SK-N-SH (cell line): ENCODE data around the gene SPINT1. TPM values are rescaled to one million over a fixed set of nuclear protein-coding genes. Genes with fewer than 3 reads are reported as not detected.

Source experiments
- CTCF ChIA-PET: fragments of 300-600, 350-600 bp; formaldehyde crosslinking; extraction: SDS; loops from one replicate; lab custom pipeline; 2021; lab: Yijun Ruan, JAX
- POLR2A ChIA-PET: fragments of 350-600 bp; sonication (Branson Sonifier 250); formaldehyde crosslinking; extraction: SDS; loops from one replicate; lab custom pipeline; 2020; ENCODE audit warnings: antibody characterized with exemption, inconsistent platforms; lab: Yijun Ruan, JAX
- DNase-seq: peaks from one replicate; pipeline ENCODE4 v3.0.0; 2012
- H2AFZ ChIP-seq: fragments of 200-600 bp; sonication (generic); 2 replicates; pipeline ENCODE4 v1.8.1; 2016; ENCODE audit warnings: antibody characterized with exemption, mild to moderate bottlenecking, low read depth
- H3F3A ChIP-seq: fragments of 200-600 bp; sonication (generic); replicated peaks from 2 replicates; pipeline ENCODE3; 2016; ENCODE audit warnings: antibody characterized with exemption, mild to moderate bottlenecking; ENCODE audit not compliant: insufficient read depth
- H3K27ac ChIP-seq, 2 experiments: fragments of 200-500 bp in 1 of 2; fragments of 200-600 bp in 1 of 2; sonication (Bioruptor generic) in 1 of 2; sonication (generic), shearing (Covaris generic) in 1 of 2; 2 replicates each; pipeline versions ENCODE4 v1.5.1 to v1.6.1; 2014 to 2016; ENCODE audit warnings: low read depth in 2 of 2, inconsistent platforms in 1 of 2, low read length in 1 of 2, mild to moderate bottlenecking in 1 of 2, mixed read lengths in 1 of 2
- H3K27me3 ChIP-seq: fragments of 200-600 bp; sonication (generic), shearing (Covaris generic); 2 replicates; pipeline ENCODE4 v1.6.1; 2016; ENCODE audit warnings: mixed run types; ENCODE audit not compliant: insufficient read depth
- H3K36me3 ChIP-seq, 2 experiments: fragments of 200-500 bp in 1 of 2; fragments of 200-600 bp in 1 of 2; sonication (Bioruptor generic) in 1 of 2; sonication (generic) in 1 of 2; replicated peaks in 1 of 2; 2 replicates each; pipeline versions ENCODE3 to v1.5.1; 2014 to 2016; ENCODE audit warnings: low read length in 1 of 2, mild to moderate bottlenecking in 1 of 2; ENCODE audit not compliant: insufficient read depth in 2 of 2, control insufficient read depth in 1 of 2
- H3K4me1 ChIP-seq, 2 experiments: fragments of 200-500 bp in 1 of 2; fragments of 200-600 bp in 1 of 2; sonication (Bioruptor generic) in 1 of 2; sonication (generic), shearing (Covaris generic) in 1 of 2; 2 replicates each; pipeline versions ENCODE4 v1.5.1 to v1.6.1; 2014 to 2016; ENCODE audit warnings: low read depth in 1 of 2, low read length in 1 of 2, mixed run types in 1 of 2; ENCODE audit not compliant: insufficient read depth in 2 of 2, control insufficient read depth in 1 of 2
- H3K4me2 ChIP-seq: fragments of 200-600 bp; sonication (generic), shearing (Covaris generic); 2 replicates; pipeline ENCODE4 v1.6.1; 2017; ENCODE audit warnings: mixed run types
- H3K4me3 ChIP-seq, 2 experiments: fragments of 200-500 bp in 1 of 2; fragments of 200-600 bp in 1 of 2; sonication (Bioruptor generic) in 1 of 2; sonication (generic), shearing (Covaris generic) in 1 of 2; 2 replicates each; pipeline versions ENCODE4 v1.5.1 to v1.8.1; 2014 to 2016; ENCODE audit warnings: low read depth in 2 of 2, inconsistent platforms in 1 of 2, low read length in 1 of 2, mild to moderate bottlenecking in 1 of 2, mixed read lengths in 1 of 2, moderate library complexity in 1 of 2
- H3K79me2 ChIP-seq: fragments of 200-600 bp; sonication (generic); 2 replicates; pipeline ENCODE4 v1.8.1; 2017; ENCODE audit warnings: mild to moderate bottlenecking; ENCODE audit not compliant: insufficient read depth
- H3K9ac ChIP-seq: fragments of 200-600 bp; sonication (generic); 2 replicates; pipeline ENCODE4 v1.6.1; 2017; ENCODE audit warnings: mixed run types
- H3K9me2 ChIP-seq: fragments of 200-600 bp; sonication (generic); 2 replicates; pipeline ENCODE4 v1.6.1; 2017; ENCODE audit warnings: mixed run types
- H3K9me3 ChIP-seq: fragments of 200-600 bp; sonication (generic); 2 replicates; pipeline ENCODE4 v1.6.1; 2017; ENCODE audit warnings: mixed run types, mild to moderate bottlenecking, moderate library complexity
- H4K20me1 ChIP-seq: fragments of 200-600 bp; sonication (generic); 2 replicates; pipeline ENCODE4 v1.6.1; 2017; ENCODE audit warnings: mild to moderate bottlenecking, mixed run types; ENCODE audit not compliant: insufficient read depth
- ELF1 ChIP-seq: IDR thresholded peaks from 2 replicates; pipeline ENCODE4 v1.4.0; 2012
- FOXJ3 ChIP-seq: sonication (generic); formaldehyde crosslinking; IDR thresholded peaks from 2 replicates; pipeline ENCODE4 v1.5.1; 2020; ENCODE audit warnings: mild to moderate bottlenecking, missing genetic modification reagents
- FOXM1 ChIP-seq: IDR thresholded peaks from 2 replicates; pipeline ENCODE4 v1.4.0; 2012; ENCODE audit warnings: low read depth, mild to moderate bottlenecking
- GATA2 ChIP-seq: sonication (generic); formaldehyde crosslinking; IDR thresholded peaks from 2 replicates; pipeline ENCODE4 v1.5.0; 2020; ENCODE audit warnings: mild to moderate bottlenecking, missing genetic modification reagents
- JUND ChIP-seq: IDR thresholded peaks from 2 replicates; pipeline ENCODE4 v1.4.0; 2012
- NRF1 ChIP-seq: IDR thresholded peaks from 2 replicates; pipeline ENCODE4 v1.6.1; 2012; ENCODE audit warnings: low read depth, mild to moderate bottlenecking, low read length
- POLR2AphosphoS5 ChIP-seq: IDR thresholded peaks from 2 replicates; pipeline ENCODE4 v1.6.1; 2012; ENCODE audit warnings: low read depth, low read length
- RXRA ChIP-seq: IDR thresholded peaks from 2 replicates; pipeline ENCODE4 v1.4.0; 2012; ENCODE audit warnings: low read depth, mild to moderate bottlenecking, borderline replicate concordance
- YY1 ChIP-seq: IDR thresholded peaks from 2 replicates; pipeline ENCODE4 v1.4.0; 2012; ENCODE audit warnings: low read depth, mild to moderate bottlenecking
- WGBS: methylation state at CpG from one replicate; pipeline ENCODE4 v1.1.6; 2017; ENCODE audit warnings: low lambda C conversion rate; 5-methylcytosine and 5-hydroxymethylcytosine counted together
- polyA plus RNA-seq, 3 experiments: library from polyadenylated mRNA; depleted of rRNA; stranded (reverse); fragments of >200 nt; gene quantifications; 2 replicates each; pipeline ENCODE4 v1.2.3, GENCODE V29; 2012
- TF ChIP-seq, protein P1 (sequence below): fragments of 150-350 bp; IDR thresholded peaks from 2 replicates; pipeline ENCODE4 v1.6.1; 2016; ENCODE audit warnings: mild to moderate bottlenecking, low read depth, low read length
- TF ChIP-seq, protein P2 (sequence below): fragments of 200-600 bp; sonication (generic); IDR thresholded peaks from 2 replicates; pipeline ENCODE4 v1.6.1; 2017; ENCODE audit warnings: antibody characterized with exemption, mild to moderate bottlenecking, moderate library complexity
- TF ChIP-seq, protein P3 (sequence below): IDR thresholded peaks from 2 replicates; pipeline ENCODE4 v1.4.0; 2012; ENCODE audit warnings: low read depth, borderline replicate concordance

Gene SPINT1
- polyA plus RNA-seq, 1 of the 3 experiments (the other 2 are of a cell fraction) = 2.0 TPM

DNA sequence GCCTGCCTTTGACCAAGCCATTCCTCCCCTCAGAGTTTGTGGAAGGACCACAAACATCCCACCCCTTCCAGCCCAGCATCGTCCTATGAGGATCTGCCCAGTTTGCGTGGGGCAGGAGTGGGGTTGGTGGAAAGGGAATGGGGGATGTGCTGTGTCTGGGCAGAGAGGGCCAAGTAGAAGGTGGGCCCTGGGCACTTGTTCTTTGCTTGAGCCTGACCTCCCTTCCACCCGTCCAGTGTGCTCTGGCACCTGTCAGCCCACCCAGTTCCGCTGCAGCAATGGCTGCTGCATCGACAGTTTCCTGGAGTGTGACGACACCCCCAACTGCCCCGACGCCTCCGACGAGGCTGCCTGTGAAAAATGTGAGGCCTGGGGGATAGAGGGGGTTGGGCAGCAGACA, 10.3 kb downstream of the SPINT1 start (continued):
- TF ChIP-seq, protein P1, sequence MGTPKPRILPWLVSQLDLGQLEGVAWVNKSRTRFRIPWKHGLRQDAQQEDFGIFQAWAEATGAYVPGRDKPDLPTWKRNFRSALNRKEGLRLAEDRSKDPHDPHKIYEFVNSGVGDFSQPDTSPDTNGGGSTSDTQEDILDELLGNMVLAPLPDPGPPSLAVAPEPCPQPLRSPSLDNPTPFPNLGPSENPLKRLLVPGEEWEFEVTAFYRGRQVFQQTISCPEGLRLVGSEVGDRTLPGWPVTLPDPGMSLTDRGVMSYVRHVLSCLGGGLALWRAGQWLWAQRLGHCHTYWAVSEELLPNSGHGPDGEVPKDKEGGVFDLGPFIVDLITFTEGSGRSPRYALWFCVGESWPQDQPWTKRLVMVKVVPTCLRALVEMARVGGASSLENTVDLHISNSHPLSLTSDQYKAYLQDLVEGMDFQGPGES = no peak
- no peak for TF ChIP-seq YY1
- TF ChIP-seq, all 33 proteins: peak for 0

DNA sequence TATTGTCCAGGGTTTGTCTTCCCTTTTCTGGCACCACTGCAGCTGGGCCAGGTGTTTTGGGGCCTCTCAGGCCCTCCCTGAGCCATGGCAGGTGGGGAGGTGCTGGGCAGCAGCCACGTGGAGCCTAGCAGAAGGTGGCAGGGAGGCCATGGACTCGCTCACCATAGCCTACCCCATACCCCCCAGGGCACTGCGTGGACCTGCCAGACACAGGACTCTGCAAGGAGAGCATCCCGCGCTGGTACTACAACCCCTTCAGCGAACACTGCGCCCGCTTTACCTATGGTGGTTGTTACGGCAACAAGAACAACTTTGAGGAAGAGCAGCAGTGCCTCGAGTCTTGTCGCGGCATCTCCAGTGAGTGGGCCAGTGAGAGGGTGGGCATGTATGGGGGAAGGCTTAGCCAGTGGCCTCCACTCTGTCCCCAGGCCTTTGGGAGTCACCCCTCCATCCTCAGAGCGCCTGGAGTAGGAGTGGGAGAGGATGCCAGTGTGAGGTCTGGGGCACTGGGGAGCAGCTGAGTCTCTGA, 11.9 kb downstream of the SPINT1 start:
- no peak overlapping the region for H3K4me3 ChIP-seq
- no peaks in the 10 kb centered on the region for H3K9me2 ChIP-seq
- TF ChIP-seq FOXM1 = no peak
- TF ChIP-seq, protein P2, sequence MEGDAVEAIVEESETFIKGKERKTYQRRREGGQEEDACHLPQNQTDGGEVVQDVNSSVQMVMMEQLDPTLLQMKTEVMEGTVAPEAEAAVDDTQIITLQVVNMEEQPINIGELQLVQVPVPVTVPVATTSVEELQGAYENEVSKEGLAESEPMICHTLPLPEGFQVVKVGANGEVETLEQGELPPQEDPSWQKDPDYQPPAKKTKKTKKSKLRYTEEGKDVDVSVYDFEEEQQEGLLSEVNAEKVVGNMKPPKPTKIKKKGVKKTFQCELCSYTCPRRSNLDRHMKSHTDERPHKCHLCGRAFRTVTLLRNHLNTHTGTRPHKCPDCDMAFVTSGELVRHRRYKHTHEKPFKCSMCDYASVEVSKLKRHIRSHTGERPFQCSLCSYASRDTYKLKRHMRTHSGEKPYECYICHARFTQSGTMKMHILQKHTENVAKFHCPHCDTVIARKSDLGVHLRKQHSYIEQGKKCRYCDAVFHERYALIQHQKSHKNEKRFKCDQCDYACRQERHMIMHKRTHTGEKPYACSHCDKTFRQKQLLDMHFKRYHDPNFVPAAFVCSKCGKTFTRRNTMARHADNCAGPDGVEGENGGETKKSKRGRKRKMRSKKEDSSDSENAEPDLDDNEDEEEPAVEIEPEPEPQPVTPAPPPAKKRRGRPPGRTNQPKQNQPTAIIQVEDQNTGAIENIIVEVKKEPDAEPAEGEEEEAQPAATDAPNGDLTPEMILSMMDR = no peak
- no peak for TF ChIP-seq NRF1
- TF ChIP-seq RXRA = no peak
- peaks cover 0 to 3% of the 10 kb centered on the region in 2 experiments; a peak in 1 of 4 replicates for H3K4me1 ChIP-seq
- no peak overlapping the region for H3K4me2 ChIP-seq
- no peaks in the 10 kb centered on the region for H3K27me3 ChIP-seq
- ChIA-PET CTCF (interaction anchor here (1.2 to 5.1 kb wide), 2 partner anchors 9 to 28 kb away, joined by 4 to 120 read pairs; partner anchors contain the start of genes PPP1R14D and SPINT1), POLR2A (no interaction called here)
- H3K27ac ChIP-seq = no peak overlapping the region
- DNase-seq = no peak
- no peaks in the 10 kb centered on the region for H4K20me1 ChIP-seq
- H3K9ac ChIP-seq = no peak overlapping the region
- H3F3A ChIP-seq = peaks cover 3% of the 10 kb centered on the region
- no peaks in the 10 kb centered on the region for H3K9me3 ChIP-seq
- no peaks in the 10 kb centered on the region for H3K79me2 ChIP-seq
- H3K36me3 ChIP-seq = no peaks in the 10 kb centered on the region
- 61% methylated on average over 3 of the region's 13 CpGs for WGBS
- H2AFZ ChIP-seq = no peak overlapping the region

GRCh38 chr15:40856746-40857145, 12.9 kb downstream of the SPINT1 start:
- POLR2A ChIA-PET = interaction anchor here (0.7 to 1.7 kb wide), 2 partner anchors 33 to 37 kb away, joined by 3 to 7 read pairs; partner anchors contain the start of gene VPS18
- WGBS = 59% methylated on average over 5 of the region's 8 CpGs
- CTCF ChIA-PET = interaction anchor here (1.0 to 5.1 kb wide), 13 partner anchors 10 to 329 kb away, joined by 4 to 120 read pairs (median 7); partner anchors contain the start of genes PPP1R14D and SPINT1

More at GRCh38 chr15:40856746-40857145, 12.9 kb downstream of the SPINT1 start:
- Histone ChIP-seq H4K20me1 (no peaks in the 10 kb centered on the region), H3K27ac (no peak overlapping the region), H3K9ac (no peak overlapping the region), H3K4me3 (no peak overlapping the region), H3K9me2 (no peaks in the 10 kb centered on the region), H3F3A (peaks cover 3% of the 10 kb centered on the region), H3K27me3 (no peaks in the 10 kb centered on the region), H2AFZ (no peak overlapping the region; the same call in 1 of the 2 replicates), H3K9me3 (no peaks in the 10 kb centered on the region), H3K4me1 (peaks cover 0 to 3% of the 10 kb centered on the region in 2 experiments; a peak in 1 of 4 replicates), H3K4me2 (no peak overlapping the region), H3K79me2 (no peaks in the 10 kb centered on the region), H3K36me3 (no peaks in the 10 kb centered on the region)
- DNase-seq = no peak
- TF ChIP-seq FOXJ3 (CRISPR knock-in tag) (no peak), JUND (no peak), ELF1 (no peak), YY1 (no peak), POLR2AphosphoS5 (no peak), RXRA (no peak), GATA2 (CRISPR knock-in tag) (no peak)
- TF ChIP-seq, protein P3, sequence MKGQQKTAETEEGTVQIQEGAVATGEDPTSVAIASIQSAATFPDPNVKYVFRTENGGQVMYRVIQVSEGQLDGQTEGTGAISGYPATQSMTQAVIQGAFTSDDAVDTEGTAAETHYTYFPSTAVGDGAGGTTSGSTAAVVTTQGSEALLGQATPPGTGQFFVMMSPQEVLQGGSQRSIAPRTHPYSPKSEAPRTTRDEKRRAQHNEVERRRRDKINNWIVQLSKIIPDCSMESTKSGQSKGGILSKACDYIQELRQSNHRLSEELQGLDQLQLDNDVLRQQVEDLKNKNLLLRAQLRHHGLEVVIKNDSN = no peak
